HG02759 (cell line): ENCODE results near the gene MEGF11.

Experiments
- ATAC-seq: cut with Tn5 transposase; IDR thresholded peaks from one replicate; pipeline ENCODE4 v1.9.1; 2021; ENCODE audit warnings: mild to moderate bottlenecking, moderate library complexity; ENCODE audit not compliant: unreplicated experiment

MEGF11 gene

GRCh38 chr15:66184492-66184891 is 69.1 kb downstream of the MEGF11 start:
- no peak for ATAC-seq

GRCh38 chr15:66180531-66181097 is 72.9 kb downstream of the MEGF11 start:
- ATAC-seq: no peak

DNA sequence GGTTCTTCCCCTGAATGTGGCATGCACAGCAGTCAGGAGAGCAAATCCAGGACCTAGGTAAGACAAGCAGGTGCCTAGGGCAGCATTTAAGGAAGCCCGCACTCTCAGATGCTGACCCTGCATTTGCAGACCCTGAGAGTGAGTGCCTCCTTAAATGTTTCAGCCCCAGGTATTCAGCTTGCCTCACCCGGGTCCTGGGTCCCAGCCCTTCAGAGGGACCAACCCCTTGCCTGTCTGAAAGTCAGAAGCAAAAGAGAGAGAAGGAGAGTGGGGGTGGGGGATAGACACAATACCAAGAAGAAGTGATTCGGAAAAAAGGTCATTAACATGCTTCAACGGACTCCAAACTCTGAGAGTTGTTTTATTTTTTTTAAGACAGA is 75.0 kb downstream of the MEGF11 start:
- ATAC-seq: no peak

- ATAC-seq: no peak
Observed at GRCh38 chr15:66172324-66172980, 81.1 kb downstream of the MEGF11 start.

DNA sequence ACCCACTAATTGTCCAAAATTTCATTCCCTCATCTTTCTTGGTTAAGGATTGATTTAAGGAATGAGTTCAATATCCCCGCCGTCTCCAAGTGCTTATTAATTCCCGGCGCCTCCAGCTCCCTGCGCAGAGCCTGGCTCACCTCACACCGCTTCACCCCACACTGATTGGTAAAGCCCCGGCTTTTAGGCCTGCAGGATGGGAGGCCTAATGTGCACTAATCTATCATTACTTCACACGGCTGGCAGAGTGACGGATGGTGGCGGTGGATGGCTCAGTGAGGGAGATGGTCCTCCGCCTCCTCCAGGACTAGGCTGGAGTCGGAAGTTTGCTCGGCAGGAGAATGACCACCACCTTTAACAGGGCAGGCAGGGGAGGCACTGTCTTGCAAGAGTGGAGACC is 81.7 kb downstream of the MEGF11 start:
- ATAC-seq: no peak

GRCh38 chr15:66170716-66171115 is 82.8 kb downstream of the MEGF11 start:
- ATAC-seq: no peak

DNA sequence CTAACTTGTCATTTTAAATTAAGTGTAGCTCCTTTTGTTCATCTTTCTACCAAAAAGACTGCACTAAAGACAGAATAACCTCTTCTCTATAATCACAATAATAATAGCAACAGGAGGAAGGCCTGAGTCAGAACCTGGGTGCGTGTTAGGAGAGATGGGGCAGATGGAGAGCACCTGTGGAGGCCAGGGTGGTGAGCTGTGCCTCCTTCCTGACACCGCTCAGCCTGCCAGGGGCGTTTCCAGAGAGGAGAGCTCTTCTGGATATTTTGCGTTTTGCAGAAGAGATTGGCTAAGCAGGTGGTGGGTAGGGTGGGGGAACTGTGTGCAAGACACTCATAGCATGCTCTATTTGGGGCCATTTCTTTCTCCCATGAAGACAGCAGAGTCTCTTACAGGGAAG is 83.5 kb downstream of the MEGF11 start:
- ATAC-seq: no peak

- ATAC-seq: no peak
Observed at GRCh38 chr15:66169625-66170024, 83.9 kb downstream of the MEGF11 start.

GRCh38 chr15:66169023-66169422 is 84.5 kb downstream of the MEGF11 start:
- no peak for ATAC-seq

- ATAC-seq: no peak
Observed at GRCh38 chr15:66167854-66168253, 85.7 kb downstream of the MEGF11 start.

DNA sequence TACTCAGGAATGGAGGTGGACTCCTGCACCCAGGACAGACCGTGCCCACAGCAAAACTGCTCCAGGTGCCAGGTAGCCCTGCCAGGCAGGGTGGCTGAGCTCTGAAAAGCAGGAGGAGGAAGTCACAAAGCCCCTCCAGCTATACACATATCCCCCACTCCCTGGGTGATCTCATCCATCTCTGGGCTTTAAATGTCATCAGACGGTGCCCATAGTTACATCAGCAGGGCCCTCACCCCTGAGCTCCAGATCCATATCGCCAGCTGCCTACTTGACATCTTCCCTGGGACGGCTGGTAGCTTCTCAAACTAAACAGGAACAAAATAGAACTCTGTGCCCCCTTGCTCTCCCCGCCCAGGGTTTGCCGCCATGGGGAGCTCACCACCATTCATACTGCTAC is 87.7 kb downstream of the MEGF11 start:
- ATAC-seq: no peak

DNA sequence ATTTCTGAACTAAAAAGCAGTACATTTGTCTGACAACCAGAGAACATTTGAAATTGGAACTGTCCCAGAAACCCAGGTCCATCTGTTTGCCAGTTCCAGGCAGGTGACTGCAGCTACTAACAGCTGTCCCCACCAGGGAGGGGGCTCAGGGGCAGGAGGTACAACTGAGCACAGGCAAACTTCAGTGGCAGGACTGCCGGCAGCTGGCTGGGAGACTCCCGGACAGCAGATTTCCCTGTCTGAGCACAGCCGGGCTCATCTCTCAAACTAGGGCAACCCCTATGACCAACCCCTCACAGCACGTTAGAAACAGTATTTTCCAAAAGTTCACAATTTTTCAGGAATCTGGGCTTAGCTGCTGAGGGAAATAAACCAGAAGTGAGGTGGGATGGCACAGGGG is 88.8 kb downstream of the MEGF11 start:
- ATAC-seq: no peak

DNA sequence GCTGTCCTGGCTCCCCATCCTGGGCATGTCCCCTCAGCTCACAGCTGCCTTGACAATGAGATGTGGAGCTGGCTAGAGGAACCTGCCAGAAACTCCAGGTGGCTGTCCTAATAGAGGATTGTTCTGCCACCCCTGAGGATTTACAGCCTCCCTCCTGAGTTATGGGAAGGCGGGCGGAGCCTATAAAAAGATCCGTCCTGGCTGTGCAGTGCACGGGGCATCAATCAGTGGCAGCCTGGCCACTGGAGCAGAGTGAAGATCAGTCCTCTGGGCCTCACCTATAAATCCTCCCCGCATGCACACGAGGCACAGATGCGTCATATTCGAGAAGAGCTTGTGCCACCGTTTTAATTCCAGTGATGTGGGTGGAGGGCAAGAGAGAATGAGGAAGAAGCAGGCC is 90.0 kb downstream of the MEGF11 start:
- ATAC-seq: no peak

DNA sequence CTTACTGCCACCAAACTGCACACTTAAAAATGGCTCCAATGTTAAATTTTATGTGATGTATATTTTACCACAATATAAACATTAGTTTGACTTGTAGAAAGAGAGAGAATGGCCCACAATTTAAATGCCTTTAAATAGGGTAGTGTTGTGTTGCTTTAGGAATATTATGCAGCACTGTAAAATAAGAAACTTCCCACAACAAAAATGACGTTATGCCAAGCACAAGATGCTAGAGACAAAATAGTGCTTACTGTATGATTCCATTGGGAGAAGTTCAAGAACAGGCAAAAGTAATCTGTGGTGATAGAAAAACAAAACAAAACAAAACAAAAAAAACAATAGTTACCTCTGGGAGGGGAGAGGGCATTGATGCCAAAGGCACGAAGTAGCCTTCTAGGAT is 91.3 kb downstream of the MEGF11 start:
- no peak for ATAC-seq

DNA sequence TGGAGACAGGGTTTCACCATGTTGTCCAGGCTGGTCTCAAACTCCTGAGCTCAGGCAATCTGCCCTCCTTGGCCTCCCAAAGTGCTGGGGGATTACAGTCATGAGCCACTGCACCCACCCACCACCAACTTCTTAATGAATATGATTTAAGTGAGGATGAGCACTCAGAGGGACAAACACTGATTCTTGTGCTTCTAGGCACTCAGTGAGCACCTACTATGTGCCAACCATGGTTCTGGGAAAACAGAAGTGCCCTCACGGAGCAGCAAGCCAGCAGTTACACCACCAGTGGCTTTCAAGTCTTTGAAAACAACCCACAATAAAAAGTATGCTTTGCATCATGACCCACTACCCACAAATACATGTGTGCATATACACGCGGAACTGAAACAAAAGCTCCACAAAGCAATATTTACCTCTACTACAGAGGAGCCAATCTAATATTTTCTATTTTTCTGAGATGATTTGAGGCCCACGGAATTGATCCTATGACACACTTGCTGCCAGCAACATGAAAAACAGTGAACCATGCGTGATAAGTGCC is 91.9 kb downstream of the MEGF11 start:
- ATAC-seq: no peak

- ATAC-seq: no peak
Observed at GRCh38 chr15:66161108-66161507, 92.4 kb downstream of the MEGF11 start.

DNA sequence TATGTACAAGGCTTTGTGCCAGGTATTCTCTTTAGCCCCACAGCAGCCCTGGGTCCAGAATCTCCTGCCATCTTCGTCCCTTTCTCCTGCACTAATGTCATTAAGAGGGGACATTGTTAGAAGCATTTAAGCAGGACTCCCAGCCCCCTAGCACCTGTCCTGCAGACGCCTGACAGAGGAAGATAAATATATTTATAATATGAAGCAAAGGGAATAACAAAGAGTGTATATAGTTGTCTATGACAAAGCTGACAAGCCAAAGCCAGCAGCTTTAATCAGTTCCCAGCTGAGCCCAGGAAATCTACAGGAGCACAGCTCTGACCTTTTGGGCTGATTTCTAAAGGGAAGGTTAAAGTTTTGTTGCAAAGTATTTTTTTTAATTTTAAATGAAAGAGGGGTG is 96.0 kb downstream of the MEGF11 start:
- ATAC-seq: no peak

- no peak for ATAC-seq
Observed at GRCh38 chr15:66156310-66156975, 97.1 kb downstream of the MEGF11 start.

DNA sequence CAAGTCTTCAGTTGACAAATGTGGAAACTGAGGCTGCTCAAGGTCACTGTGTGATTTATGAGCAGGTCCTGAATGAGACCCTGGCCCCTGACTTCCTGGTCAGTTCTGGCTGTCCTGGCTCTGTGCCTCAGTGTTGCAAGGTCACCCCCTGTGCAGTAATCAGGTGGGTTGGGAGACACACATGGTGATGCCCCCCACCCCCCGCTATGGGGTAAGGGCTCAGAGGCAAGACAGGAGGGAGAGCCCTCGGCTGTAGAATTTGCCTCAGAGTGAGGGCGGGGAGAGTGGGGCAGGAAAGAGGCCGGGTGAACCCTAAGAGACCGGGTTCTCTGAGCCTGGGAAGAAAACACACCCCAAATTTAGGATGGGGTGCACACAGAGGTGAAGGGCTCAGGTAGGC is 98.5 kb downstream of the MEGF11 start:
- no peak for ATAC-seq

GRCh38 chr15:66154581-66154980 is 99.0 kb downstream of the MEGF11 start:
- no peak for ATAC-seq

- ATAC-seq: peak; percentile 84
Observed at GRCh38 chr15:66153549-66154415, 99.8 kb downstream of the MEGF11 start.
